ENCODE results near the gene RREB1.

DNA sequence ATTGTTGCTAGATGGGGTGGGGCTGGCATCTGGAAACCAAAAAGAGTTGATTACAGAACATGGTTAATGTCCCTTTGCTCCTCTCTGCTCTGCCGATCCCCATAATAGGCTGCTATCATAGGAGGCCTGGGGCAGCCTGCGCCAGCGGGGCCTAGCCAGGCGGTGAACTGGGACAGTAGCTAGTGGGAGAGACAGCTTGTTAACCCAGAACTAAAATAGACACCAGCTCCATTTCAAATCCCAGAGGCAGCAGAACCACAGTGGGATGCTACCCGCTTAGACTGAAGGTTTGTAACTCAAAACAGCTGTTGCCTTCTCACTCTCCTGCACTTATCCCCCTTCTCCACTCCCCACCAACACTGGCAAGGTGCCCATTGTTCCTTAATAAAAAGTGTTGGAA, 106.7 kb downstream of the RREB1 start:
- TF ChIP-seq, protein P1, sequence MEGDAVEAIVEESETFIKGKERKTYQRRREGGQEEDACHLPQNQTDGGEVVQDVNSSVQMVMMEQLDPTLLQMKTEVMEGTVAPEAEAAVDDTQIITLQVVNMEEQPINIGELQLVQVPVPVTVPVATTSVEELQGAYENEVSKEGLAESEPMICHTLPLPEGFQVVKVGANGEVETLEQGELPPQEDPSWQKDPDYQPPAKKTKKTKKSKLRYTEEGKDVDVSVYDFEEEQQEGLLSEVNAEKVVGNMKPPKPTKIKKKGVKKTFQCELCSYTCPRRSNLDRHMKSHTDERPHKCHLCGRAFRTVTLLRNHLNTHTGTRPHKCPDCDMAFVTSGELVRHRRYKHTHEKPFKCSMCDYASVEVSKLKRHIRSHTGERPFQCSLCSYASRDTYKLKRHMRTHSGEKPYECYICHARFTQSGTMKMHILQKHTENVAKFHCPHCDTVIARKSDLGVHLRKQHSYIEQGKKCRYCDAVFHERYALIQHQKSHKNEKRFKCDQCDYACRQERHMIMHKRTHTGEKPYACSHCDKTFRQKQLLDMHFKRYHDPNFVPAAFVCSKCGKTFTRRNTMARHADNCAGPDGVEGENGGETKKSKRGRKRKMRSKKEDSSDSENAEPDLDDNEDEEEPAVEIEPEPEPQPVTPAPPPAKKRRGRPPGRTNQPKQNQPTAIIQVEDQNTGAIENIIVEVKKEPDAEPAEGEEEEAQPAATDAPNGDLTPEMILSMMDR (conservative IDR thresholded peaks at IDR 0.05; ENCODE audit: low read depth, low read length), result no peak
- no peak for TF ChIP-seq EZH2 (IDR thresholded peaks at IDR 0.05; ENCODE audit: borderline replicate concordance, low read depth, low read length, poor library complexity, severe bottlenecking)
